A549 treated with AZD9567 at 1 μM for 4 hours (cell line): ENCODE data around the gene CHST11. TPM values are rescaled to one million over a fixed set of nuclear protein-coding genes. Genes with fewer than 3 reads are reported as not detected.

ENCODE experiments used
- total RNA-seq: library from RNA; stranded (reverse); fragments of 200-300 nt; extraction: Qiagen RNA extraction; gene quantifications from 5 replicates; pipeline ENCODE4 v1.2.3, GENCODE V29; 2022; ENCODE audit not compliant: insufficient read depth

Gene CHST11
- total RNA-seq, result 18.0 to 21.1 TPM (median 19.9 TPM) in 5 replicates

GRCh38 chr12:104456417-104456949 is at the start of gene CHST11:
Gene CHST11, plus strand, starts transcription at chr12:104456948.

Other genes with a start within 250 kb of the CHST11 start
- 787 to 1,060 TPM (median 847 TPM) in 5 replicates for gene TXNRD1, start 241.2 kb upstream of the CHST11 start, total RNA-seq
- 4.3 to 7.3 TPM (median 6.1 TPM) in 5 replicates for gene EID3, start 153.2 kb upstream of the CHST11 start, total RNA-seq